Stomach (tissue), 9 donors: ENCODE data around the gene TBC1D2. TPM values are rescaled to one million over a fixed set of nuclear protein-coding genes. Genes with fewer than 3 reads are reported as not detected.

Source experiments
- DNase-seq, 2 donors: peaks; one replicate each; pipeline versions ENCODE4 v3.0.0 to v3.0.0-alpha.2; 2013 to 2019
- H3K27ac ChIP-seq, 5 donors: fragments of 200-600 bp in 4 of 5; sonication (generic) in 4 of 5; one replicate each; pipeline ENCODE4 v1.5.1; 2013 to 2019; ENCODE audit warnings: mild to moderate bottlenecking in 1 of 5, moderate library complexity in 1 of 5
- H3K27me3 ChIP-seq, 3 donors: fragments of 200-600 bp; sonication (generic); one replicate each; pipeline ENCODE4 v1.5.1; 2017 to 2019; ENCODE audit warnings: mixed run types in 1 of 3
- H3K36me3 ChIP-seq, 4 donors: fragments of 200-600 bp; sonication (generic); 1 replicate in 3 of 4; 2 replicates in 1 of 4; pipeline ENCODE4 v1.5.1; 2016 to 2019
- H3K4me1 ChIP-seq, 4 donors: fragments of 200-600 bp; sonication (generic); one replicate each; pipeline ENCODE4 v1.5.1; 2016 to 2019
- H3K4me3 ChIP-seq, 4 donors: fragments of 200-600 bp; sonication (generic) in 3 of 4; one replicate each; pipeline ENCODE4 v1.5.1; 2016 to 2019; ENCODE audit warnings: mild to moderate bottlenecking in 1 of 4
- H3K9me3 ChIP-seq, 4 donors: fragments of 200-600 bp; sonication (generic); one replicate each; pipeline ENCODE4 v1.5.1; 2016 to 2019
- EP300 ChIP-seq: sonication (generic); formaldehyde crosslinking; IDR thresholded peaks from one replicate; pipeline ENCODE4 v1.6.1; 2017; ENCODE audit warnings: antibody characterized with exemption
- POLR2A ChIP-seq, 4 donors: fragments of 450-650 bp; IDR thresholded peaks; one replicate each; pipeline ENCODE4 v1.6.1; 2016; ENCODE audit warnings: antibody characterized with exemption in 4 of 4, control low read depth in 2 of 4, mild to moderate bottlenecking in 1 of 4, moderate library complexity in 1 of 4
- POLR2AphosphoS5 ChIP-seq, 3 donors: sonication (generic); formaldehyde crosslinking; IDR thresholded peaks; one replicate each; pipeline ENCODE4 v1.6.1; 2016; ENCODE audit warnings: antibody characterized with exemption in 3 of 3
- WGBS, 5 donors: extraction: QIAGEN DNeasy Blood & Tissue Kit in 3 of 5; methylation state at CpG; one replicate each; pipeline versions ENCODE4 v1.1.5 to v1.1.7; 2013 to 2018; 5-methylcytosine and 5-hydroxymethylcytosine counted together
- intact Hi-C: fragments of 100-400 bp; cut with DNase I; formaldehyde crosslinking; loops from one replicate; pipeline ENCODE4 v1.15.1; 2023; ENCODE audit warnings: low total_unique reads
- polyA plus RNA-seq, 3 donors: library from polyadenylated mRNA; stranded (reverse); fragments of 200-250 nt; gene quantifications; one replicate each; pipeline ENCODE4 v1.2.3, GENCODE V29; 2013
- total RNA-seq, 5 donors: library from RNA; depleted of rRNA; stranded (reverse); fragments of >200 nt; gene quantifications; one replicate each; pipeline versions ENCODE4 v1.1.0 to v1.2.3, GENCODE V29; 2014 to 2016
- TF ChIP-seq, protein P1 (sequence below), 7 experiments: fragments of 450-650 bp in 4 of 7; fragments of 200-600 bp in 3 of 7; sonication (generic) in 3 of 7; IDR thresholded peaks; one replicate each; pipeline ENCODE4 v1.5.1; 2016 to 2019; ENCODE audit warnings: antibody characterized with exemption in 7 of 7, control low read depth in 2 of 7, mild to moderate bottlenecking in 1 of 7
- donor health status: healthy with polysubstance abuse.
- donor health status: Bipolar disorder and iron deficiency.
- donor health status: healthy.

The TBC1D2 gene
- total and polyA plus RNA-seq, 8 donors = 2.9 to 36.4 (median 15.9) TPM

DNA sequence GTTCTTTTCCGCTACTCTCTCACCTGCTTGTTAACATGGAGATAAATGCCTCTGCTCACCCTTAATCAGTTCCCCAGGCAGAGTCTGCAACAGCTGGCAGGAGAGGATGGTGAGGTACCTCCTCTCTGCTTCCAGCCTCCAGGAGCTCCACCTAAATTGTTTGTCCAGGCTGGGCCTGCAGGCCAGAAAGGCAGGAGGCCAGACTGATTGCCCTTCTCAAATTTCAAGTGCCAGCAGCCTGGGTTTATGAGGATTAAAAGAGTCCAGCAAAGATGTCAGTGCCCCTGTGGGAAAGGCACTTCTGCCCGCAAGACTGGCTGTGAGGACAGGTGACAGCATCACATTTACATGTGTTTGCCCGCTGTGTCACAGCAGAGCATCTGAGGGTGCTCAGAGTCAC is 82.8 kb downstream of the TBC1D2 start:
- intact Hi-C loops = no loop called here
- WGBS, 5 donors = 40 to 66% (median 45%) methylated on average over 3 of the region's 3 CpGs
- DNase-seq = peak in 1 of 2 donors; percentile 61
- Histone ChIP-seq H3K9me3 (no peaks in the 10 kb centered on the region), H3K27ac (no peak overlapping the region), H3K27me3 (no peaks in the 10 kb centered on the region), H3K4me1 (peaks cover 3 to 36% (median 12%) of the 10 kb centered on the region in 4 donors), H3K36me3 (no peaks in the 10 kb centered on the region), H3K4me3 (no peak overlapping the region)
- TF ChIP-seq POLR2AphosphoS5 (IDR thresholded peaks at IDR 0.05) = no peak
- no peak for TF ChIP-seq EP300
- TF ChIP-seq, protein P1, sequence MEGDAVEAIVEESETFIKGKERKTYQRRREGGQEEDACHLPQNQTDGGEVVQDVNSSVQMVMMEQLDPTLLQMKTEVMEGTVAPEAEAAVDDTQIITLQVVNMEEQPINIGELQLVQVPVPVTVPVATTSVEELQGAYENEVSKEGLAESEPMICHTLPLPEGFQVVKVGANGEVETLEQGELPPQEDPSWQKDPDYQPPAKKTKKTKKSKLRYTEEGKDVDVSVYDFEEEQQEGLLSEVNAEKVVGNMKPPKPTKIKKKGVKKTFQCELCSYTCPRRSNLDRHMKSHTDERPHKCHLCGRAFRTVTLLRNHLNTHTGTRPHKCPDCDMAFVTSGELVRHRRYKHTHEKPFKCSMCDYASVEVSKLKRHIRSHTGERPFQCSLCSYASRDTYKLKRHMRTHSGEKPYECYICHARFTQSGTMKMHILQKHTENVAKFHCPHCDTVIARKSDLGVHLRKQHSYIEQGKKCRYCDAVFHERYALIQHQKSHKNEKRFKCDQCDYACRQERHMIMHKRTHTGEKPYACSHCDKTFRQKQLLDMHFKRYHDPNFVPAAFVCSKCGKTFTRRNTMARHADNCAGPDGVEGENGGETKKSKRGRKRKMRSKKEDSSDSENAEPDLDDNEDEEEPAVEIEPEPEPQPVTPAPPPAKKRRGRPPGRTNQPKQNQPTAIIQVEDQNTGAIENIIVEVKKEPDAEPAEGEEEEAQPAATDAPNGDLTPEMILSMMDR (IDR thresholded peaks at IDR 0.05) = no peak
- TF ChIP-seq POLR2A (IDR thresholded peaks at IDR 0.05) = no peak

DNA sequence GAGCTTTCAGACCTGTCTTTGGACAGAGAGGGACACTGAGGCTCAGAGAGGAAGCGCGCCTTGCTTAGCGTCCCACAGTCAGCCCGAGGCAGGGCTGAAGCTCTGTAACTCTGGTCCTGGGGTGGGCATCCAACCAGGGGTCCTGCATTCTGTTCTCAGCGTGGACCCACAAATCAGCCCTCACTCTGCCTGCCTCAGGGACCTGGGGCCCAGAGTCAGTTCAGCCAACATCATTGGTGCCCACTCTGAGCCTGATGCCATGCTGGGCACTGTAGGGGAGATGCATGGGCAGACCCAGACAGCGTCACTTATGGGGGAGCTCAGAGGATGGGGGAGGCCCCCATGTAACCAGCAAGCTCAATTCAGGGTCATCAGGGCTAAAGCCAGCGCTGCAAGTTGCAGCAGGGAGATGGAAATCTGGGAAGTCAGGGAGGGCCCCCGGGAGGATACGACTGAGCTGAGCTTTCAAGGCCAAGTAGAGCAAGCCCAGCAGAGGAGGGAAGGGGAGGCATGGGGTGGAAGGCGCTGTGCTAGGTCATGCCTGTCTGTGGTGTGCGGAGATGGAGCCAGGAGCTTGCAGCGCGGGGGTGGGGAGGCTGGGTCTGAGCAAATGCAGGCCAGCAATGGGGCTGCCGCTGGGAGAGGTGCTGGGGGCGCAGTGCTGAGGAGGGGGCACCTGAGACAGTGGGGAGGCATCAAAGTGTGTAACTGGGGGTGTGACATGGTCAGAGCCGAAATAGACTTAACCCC is 84.1 kb downstream of the TBC1D2 start:
- DNase-seq = no peak
- Histone ChIP-seq H3K4me1 (peaks cover 0 to 28% (median 10%) of the 10 kb centered on the region in 4 donors), H3K36me3 (no peaks in the 10 kb centered on the region), H3K27ac (no peak overlapping the region), H3K4me3 (no peak overlapping the region), H3K27me3 (no peaks in the 10 kb centered on the region), H3K9me3 (no peaks in the 10 kb centered on the region)
- intact Hi-C loops = no loop called here
- 70 to 89% (median 84%) methylated on average over 11 to 16 of the region's 16 CpGs for WGBS, 5 donors
- TF ChIP-seq POLR2AphosphoS5 (IDR thresholded peaks at IDR 0.05) = no peak
- no peak for TF ChIP-seq EP300
- TF ChIP-seq POLR2A (IDR thresholded peaks at IDR 0.05) = no peak
- TF ChIP-seq, protein P1 (IDR thresholded peaks at IDR 0.05) = no peak

DNA sequence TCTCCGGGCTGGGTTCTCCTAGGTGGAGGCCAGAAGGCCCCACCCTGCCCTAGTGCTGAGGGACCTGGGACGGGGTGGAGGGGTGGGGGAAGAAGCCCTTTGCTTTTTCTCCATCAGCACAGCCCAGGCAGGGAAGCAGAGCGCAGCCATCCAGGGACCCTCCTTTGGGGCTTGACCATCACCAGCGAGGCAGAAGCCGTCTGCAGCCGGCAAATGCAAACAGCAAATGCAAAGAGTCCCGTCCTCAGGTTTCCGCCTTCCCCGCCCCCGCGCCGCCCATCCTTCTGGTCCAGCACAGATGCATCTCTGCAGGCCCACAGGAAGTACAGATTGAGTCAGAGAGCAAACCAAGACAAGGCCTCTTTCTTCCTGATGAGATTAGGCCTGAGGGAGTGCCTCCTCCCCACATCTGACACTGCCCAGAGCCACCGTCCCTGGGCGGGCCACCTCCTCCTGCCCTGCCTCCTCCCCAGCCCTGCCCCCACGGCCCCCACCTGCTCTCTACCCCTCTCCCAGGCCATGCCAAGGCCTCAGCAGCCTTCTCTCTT is 86.4 kb downstream of the TBC1D2 start:
- Histone ChIP-seq H3K27ac (peak overlapping the region in 2 of 5 donors; percentile 28 to 58), H3K4me1 (peaks cover 0 to 33% (median 10%) of the 10 kb centered on the region in 4 donors), H3K36me3 (no peaks in the 10 kb centered on the region), H3K4me3 (no peak overlapping the region), H3K27me3 (no peaks in the 10 kb centered on the region), H3K9me3 (no peaks in the 10 kb centered on the region)
- DNase-seq = peak; percentile 56 to 81
- TF ChIP-seq, protein P1 (IDR thresholded peaks at IDR 0.05) = no peak
- no peak for TF ChIP-seq POLR2A (IDR thresholded peaks at IDR 0.05)
- TF ChIP-seq POLR2AphosphoS5 (IDR thresholded peaks at IDR 0.05) = no peak
- no peak for TF ChIP-seq EP300
- 31 to 49% (median 45%) methylated on average over 15 of the region's 15 CpGs for WGBS, 5 donors
- intact Hi-C loops = no loop called here

DNA sequence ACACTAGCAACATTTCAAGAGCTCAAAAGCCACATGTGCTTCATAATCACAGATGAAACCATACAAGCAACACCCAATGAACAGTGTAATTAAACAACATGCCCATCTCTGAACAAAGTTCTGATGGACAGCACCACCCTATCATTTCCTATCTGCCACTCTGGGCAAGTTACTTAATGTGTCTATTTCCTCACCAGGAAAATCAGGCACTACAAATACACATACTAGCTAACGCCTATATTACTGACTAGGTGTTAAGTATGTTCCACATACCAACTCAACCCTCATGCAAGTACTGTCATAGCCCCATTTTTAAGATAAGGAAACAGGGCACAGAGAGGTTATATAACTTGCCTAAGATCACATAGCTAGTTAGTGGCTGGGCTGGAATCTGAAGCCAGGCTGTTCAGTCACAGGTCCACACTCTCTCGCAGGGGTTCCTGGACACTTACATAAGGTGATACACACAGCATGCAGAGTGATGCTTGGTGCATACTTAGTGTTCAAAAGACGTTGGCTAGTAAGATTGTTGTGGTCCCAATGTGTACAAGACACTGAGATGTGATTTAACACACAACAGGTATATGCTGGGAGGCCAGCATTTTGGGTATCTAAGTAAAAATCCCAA is 87.2 kb downstream of the TBC1D2 start:
- peak overlapping the region in 2 of 5 donors; percentile 28 to 58 for H3K27ac ChIP-seq
- DNase-seq = no peak
- no peaks in the 10 kb centered on the region for H3K9me3 ChIP-seq
- peaks cover 0 to 39% (median 10%) of the 10 kb centered on the region in 4 donors for H3K4me1 ChIP-seq
- H3K27me3 ChIP-seq = no peaks in the 10 kb centered on the region
- TF ChIP-seq, protein P1 (IDR thresholded peaks at IDR 0.05) = no peak
- TF ChIP-seq EP300 (no peak), POLR2A (IDR thresholded peaks at IDR 0.05) (no peak), POLR2AphosphoS5 (IDR thresholded peaks at IDR 0.05) (no peak)
- H3K36me3 ChIP-seq = no peaks in the 10 kb centered on the region
- intact Hi-C loops = no loop called here
- WGBS, 5 donors = 71 to 80% (median 77%) methylated on average over 3 of the region's 3 CpGs
- H3K4me3 ChIP-seq = no peak overlapping the region
